Thoracic aorta (tissue), 2 donors: ENCODE measurements around the gene PFKP. TPM values are rescaled to one million over a fixed set of nuclear protein-coding genes. Genes with fewer than 3 reads are reported as not detected.
"Not testable (repeated sequence)": the region's sequence is repeated elsewhere in the genome, so short reads cannot be mapped to it uniquely, and the experiment has no call there.

Experiments used
- ATAC-seq: fragments of 150-250 bp; one replicate; pipeline ENCODE4 v1.8.0; 2017; ENCODE audit warnings: low read depth; ENCODE audit not compliant: insufficient number of reproducible peaks, low FRiP score
- DNase-seq: peaks from one replicate; pipeline ENCODE4 v3.0.0-alpha.2; 2020; ENCODE audit warnings: low spot score
- H3K27ac ChIP-seq, 2 donors: fragments of 200-600 bp; sonication (generic); 1 replicate in 1 of 2; 2 replicates in 1 of 2; pipeline ENCODE4 v1.5.1; 2016; ENCODE audit warnings: mild to moderate bottlenecking in 2 of 2, moderate library complexity in 2 of 2
- H3K27me3 ChIP-seq: fragments of 200-600 bp; sonication (generic); replicated peaks from 2 replicates; pipeline ENCODE4 v1.6.0; 2016; ENCODE audit warnings: mild to moderate bottlenecking; ENCODE audit not compliant: insufficient read depth
- H3K36me3 ChIP-seq: fragments of 200-600 bp; sonication (generic); one replicate; pipeline ENCODE4 v1.5.1; 2016
- H3K4me1 ChIP-seq, 2 donors: fragments of 200-600 bp; sonication (generic); 1 replicate in 1 of 2; 2 replicates in 1 of 2; pipeline versions ENCODE4 v1.5.1 to v1.6.0; 2016; ENCODE audit warnings: low read depth in 2 of 2, mild to moderate bottlenecking in 1 of 2; ENCODE audit not compliant: control insufficient read depth in 1 of 2
- H3K4me3 ChIP-seq: fragments of 200-600 bp; sonication (generic); 2 replicates; pipeline ENCODE4 v1.5.1; 2016; ENCODE audit warnings: mild to moderate bottlenecking
- H3K9me3 ChIP-seq: fragments of 200-600 bp; sonication (generic); 2 replicates; pipeline ENCODE4 v1.5.1; 2016
- total RNA-seq, 2 donors: library from RNA; depleted of rRNA; stranded (reverse); fragments of >200 nt; gene quantifications; one replicate each; pipeline versions ENCODE4 v1.1.0 to v1.2.3, GENCODE V29; 2016
- TF ChIP-seq, protein P1 (sequence below): fragments of 200-600 bp; sonication (generic); IDR thresholded peaks from one replicate; pipeline ENCODE4 v1.5.1; 2019; ENCODE audit warnings: antibody characterized with exemption

PFKP gene
- total RNA-seq, 2 donors from 2014 or later, result 91.4 to 153 TPM

DNA sequence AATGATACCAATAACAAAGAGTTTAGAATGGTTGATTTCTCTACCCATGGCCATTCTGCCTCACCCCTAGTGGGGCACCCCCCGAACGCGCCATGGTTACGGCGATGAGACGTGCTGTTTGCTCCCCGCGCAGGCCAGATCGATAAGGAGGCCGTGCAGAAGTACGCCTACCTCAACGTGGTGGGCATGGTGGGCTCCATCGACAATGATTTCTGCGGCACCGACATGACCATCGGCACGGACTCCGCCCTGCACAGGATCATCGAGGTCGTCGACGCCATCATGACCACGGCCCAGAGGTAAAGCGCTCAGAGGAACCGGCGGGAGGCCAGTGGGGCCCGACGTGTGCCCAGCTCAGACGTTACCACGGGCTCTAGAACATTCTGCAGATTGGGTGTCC, 36.3 kb downstream of the PFKP start:
- H3K4me1 ChIP-seq, result peaks cover 30 to 50% of the 10 kb centered on the region in 2 donors
- TF ChIP-seq, protein P1, sequence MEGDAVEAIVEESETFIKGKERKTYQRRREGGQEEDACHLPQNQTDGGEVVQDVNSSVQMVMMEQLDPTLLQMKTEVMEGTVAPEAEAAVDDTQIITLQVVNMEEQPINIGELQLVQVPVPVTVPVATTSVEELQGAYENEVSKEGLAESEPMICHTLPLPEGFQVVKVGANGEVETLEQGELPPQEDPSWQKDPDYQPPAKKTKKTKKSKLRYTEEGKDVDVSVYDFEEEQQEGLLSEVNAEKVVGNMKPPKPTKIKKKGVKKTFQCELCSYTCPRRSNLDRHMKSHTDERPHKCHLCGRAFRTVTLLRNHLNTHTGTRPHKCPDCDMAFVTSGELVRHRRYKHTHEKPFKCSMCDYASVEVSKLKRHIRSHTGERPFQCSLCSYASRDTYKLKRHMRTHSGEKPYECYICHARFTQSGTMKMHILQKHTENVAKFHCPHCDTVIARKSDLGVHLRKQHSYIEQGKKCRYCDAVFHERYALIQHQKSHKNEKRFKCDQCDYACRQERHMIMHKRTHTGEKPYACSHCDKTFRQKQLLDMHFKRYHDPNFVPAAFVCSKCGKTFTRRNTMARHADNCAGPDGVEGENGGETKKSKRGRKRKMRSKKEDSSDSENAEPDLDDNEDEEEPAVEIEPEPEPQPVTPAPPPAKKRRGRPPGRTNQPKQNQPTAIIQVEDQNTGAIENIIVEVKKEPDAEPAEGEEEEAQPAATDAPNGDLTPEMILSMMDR, result no peak
- peak overlapping the region; percentile 4 to 91 for H3K27ac ChIP-seq
- no peaks in the 10 kb centered on the region for H3K9me3 ChIP-seq
- ATAC-seq (no peak), DNase-seq (no peak)
- no peak overlapping the region for H3K4me3 ChIP-seq
- no peaks in the 10 kb centered on the region for H3K27me3 ChIP-seq
- peaks cover 7% of the 10 kb centered on the region for H3K36me3 ChIP-seq

DNA sequence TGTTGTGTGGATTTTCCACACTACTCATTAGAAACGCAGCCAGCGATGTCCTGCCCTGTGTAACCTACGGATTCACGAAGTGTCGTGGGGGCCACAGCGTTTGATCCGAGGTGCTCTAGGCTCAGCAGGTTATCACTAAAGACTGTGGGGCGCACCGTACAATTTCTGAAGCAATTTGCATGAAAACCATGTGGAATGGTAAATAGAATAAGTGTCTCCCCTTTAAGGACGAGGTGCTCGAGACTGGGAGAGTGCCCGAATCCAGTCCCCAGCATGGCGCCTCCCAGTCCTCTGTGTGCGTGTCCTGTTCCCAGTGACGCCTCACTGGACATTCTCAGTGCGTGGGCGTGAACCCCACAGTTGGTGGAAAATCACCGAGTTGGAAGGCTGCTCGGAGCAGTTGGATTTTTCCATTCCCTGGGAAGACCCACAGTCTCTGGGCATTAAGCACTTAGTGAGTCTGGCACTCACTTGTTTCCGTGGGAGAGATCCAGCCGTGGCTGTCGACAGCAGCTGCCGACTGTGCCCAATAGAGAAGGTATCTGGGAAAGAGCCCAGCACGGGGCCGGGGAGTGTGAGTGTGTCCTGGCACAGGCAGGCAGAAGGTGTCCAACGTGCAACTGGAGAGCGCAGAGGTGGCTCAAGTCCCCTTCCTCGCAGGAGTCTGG, 37.0 kb downstream of the PFKP start:
- Histone ChIP-seq H3K4me1 (peaks cover 30 to 50% of the 10 kb centered on the region in 2 donors), H3K27ac (peak overlapping the region; percentile 56 to 91), H3K9me3 (no peaks in the 10 kb centered on the region), H3K27me3 (no peaks in the 10 kb centered on the region), H3K4me3 (peak overlapping the region; percentile 36), H3K36me3 (peaks cover 14% of the 10 kb centered on the region)
- ATAC-seq (peak; percentile 5), DNase-seq (no peak)
- TF ChIP-seq, protein P1, result no peak

DNA sequence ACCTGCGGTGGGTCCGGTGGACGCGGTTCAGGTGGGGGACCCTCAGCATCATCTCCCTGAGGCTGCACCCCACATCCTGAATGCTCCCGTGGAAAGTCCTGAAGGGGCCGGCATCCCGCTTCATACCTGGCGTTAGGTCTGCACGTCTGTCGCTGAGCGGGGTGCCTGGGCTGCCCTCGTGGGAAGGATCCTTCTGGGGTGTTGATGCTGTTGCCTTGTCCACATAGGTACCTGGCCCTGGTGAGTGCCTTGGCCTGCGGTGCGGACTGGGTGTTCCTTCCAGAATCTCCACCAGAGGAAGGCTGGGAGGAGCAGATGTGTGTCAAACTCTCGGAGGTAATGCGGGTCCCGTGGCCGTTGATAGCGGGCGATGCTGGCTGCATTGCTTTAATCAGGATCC, 37.8 kb downstream of the PFKP start:
- Histone ChIP-seq H3K4me1 (peaks cover 30 to 50% of the 10 kb centered on the region in 2 donors), H3K9me3 (no peaks in the 10 kb centered on the region), H3K36me3 (peaks cover 15% of the 10 kb centered on the region), H3K27ac (peak overlapping the region; percentile 56 to 91), H3K27me3 (no peaks in the 10 kb centered on the region), H3K4me3 (peak overlapping the region; percentile 36)
- TF ChIP-seq, protein P1, result no peak
- DNase-seq, result no peak
- no peak for ATAC-seq

DNA sequence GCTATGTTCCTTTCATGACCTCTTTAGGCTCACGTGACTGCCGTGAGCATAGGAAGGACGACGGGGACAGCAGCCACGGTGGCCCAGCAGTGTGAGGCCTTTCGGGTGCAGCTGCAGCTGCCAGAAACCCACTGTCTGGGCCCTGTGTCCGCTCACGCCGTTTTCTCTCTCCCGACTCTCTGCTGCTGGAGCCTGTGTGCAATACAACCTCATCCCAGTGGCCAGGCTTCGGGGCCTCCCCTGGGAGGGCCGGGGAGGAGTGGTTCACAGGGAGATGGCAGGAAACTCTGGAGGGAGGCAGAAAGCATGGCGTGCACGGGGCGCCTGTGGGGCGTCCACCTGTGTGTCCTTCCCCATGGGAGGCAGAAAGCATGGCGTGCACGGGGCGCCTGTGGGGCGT, 38.6 kb downstream of the PFKP start:
- H3K27me3 ChIP-seq, result no peaks in the 10 kb centered on the region
- H3K36me3 ChIP-seq, result peaks cover 15% of the 10 kb centered on the region
- no peaks in the 10 kb centered on the region for H3K9me3 ChIP-seq
- TF ChIP-seq, protein P1, result no peak
- ATAC-seq (no peak), DNase-seq (no peak)
- H3K27ac ChIP-seq, result peak overlapping the region in 1 of 2 donors; percentile 91
- H3K4me3 ChIP-seq, result no peak overlapping the region
- peaks cover 30 to 50% of the 10 kb centered on the region in 2 donors for H3K4me1 ChIP-seq

DNA sequence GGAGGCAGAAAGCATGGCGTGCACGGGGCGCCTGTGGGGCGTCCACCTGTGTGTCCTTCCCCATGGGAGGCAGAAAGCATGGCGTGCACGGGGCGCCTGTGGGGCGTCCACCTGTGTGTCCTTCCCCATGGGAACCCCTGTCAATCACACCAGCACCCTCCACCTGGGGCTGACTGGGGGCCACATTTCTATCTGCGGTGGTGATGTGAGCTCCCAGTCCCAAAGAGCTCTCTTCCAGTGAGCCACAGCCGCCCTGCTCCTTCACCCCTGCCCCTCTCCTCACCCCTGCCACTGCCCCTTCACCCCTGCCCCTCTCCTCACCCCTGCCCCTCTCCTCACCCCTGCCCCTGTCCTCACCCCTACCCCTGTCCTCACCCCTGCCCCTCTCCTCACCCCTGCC, 39.0 kb downstream of the PFKP start:
- not testable (repeated sequence) for DNase-seq, H3K27ac ChIP-seq, H3K27me3 ChIP-seq, H3K9me3 ChIP-seq, H3K4me3 ChIP-seq, ATAC-seq
- Histone ChIP-seq H3K36me3 (peaks cover 15% of the 10 kb centered on the region), H3K4me1 (peaks cover 30 to 50% of the 10 kb centered on the region in 2 donors)
